Measurements from ENCODE around the gene CMTM7.
A peak's percentile ranks its signal among the peaks of the same experiment; 100 is the strongest.

CMTM7 gene

GRCh38 chr3:32405155-32405554 is 13.5 kb downstream of the CMTM7 start:
- peak overlapping the region; percentile 85 for H3K27ac ChIP-seq (replicated peaks)
- no peaks in the 10 kb centered on the region for H3K27me3 ChIP-seq (ENCODE audit: insufficient read depth, poor library complexity, severe bottlenecking)
- no peak overlapping the region for H3K4me3 ChIP-seq (replicated peaks; ENCODE audit: insufficient read depth, low read length)
- no peak for DNase-seq (ENCODE audit: low read depth in 1 of 2, low spot score in 1 of 2)
- TF ChIP-seq, protein P1, sequence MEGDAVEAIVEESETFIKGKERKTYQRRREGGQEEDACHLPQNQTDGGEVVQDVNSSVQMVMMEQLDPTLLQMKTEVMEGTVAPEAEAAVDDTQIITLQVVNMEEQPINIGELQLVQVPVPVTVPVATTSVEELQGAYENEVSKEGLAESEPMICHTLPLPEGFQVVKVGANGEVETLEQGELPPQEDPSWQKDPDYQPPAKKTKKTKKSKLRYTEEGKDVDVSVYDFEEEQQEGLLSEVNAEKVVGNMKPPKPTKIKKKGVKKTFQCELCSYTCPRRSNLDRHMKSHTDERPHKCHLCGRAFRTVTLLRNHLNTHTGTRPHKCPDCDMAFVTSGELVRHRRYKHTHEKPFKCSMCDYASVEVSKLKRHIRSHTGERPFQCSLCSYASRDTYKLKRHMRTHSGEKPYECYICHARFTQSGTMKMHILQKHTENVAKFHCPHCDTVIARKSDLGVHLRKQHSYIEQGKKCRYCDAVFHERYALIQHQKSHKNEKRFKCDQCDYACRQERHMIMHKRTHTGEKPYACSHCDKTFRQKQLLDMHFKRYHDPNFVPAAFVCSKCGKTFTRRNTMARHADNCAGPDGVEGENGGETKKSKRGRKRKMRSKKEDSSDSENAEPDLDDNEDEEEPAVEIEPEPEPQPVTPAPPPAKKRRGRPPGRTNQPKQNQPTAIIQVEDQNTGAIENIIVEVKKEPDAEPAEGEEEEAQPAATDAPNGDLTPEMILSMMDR (IDR thresholded peaks at IDR 0.05; ENCODE audit: insufficient read depth, low read length) = no peak
- TF ChIP-seq REST (IDR thresholded peaks at IDR 0.05; ENCODE audit: insufficient replicate concordance, low read depth) = no peak
- no peak for TF ChIP-seq SPI1 (IDR thresholded peaks at IDR 0.05; ENCODE audit: borderline replicate concordance, low read depth)
- TF ChIP-seq POLR2AphosphoS5 (IDR thresholded peaks at IDR 0.05; ENCODE audit: low read depth) = no peak
- no peak for TF ChIP-seq GABPA (IDR thresholded peaks at IDR 0.05; ENCODE audit: low read depth)

DNA sequence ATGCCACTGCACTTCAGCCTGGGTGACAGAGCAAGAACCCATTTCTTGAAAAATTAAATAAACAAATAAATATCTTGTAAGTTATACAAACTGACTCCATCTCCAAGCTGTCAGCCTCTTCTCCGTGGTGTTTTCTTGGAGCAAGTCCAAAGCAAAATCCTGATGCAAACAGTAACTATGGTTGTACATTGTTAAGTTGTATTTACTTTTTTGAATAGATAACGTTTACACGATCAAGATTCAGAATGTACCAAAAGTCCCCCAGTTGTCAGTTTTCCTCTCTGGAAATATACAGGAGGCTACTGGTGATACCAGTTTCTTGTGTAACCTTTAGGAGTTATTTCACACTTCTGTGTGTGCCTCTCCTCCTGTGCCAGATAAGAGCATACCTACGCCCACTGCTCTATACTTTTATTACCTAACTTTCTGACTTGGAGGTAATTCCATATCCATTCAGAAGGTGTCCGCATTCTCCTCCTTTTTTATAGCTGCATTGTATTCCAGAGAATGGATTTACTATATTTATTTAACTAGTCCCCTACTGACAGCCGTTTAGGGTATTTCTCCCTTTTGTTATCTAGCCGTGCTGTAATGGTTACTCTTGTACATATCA is 14.2 kb downstream of the CMTM7 start:
- Histone ChIP-seq H3K27ac (replicated peaks) (peak overlapping the region; percentile 85), H3K4me3 (replicated peaks; ENCODE audit: insufficient read depth, low read length) (no peak overlapping the region), H3K27me3 (ENCODE audit: insufficient read depth, poor library complexity, severe bottlenecking) (no peaks in the 10 kb centered on the region)
- no peak for DNase-seq (ENCODE audit: low read depth in 1 of 2, low spot score in 1 of 2)
- TF ChIP-seq SPI1 (IDR thresholded peaks at IDR 0.05; ENCODE audit: borderline replicate concordance, low read depth) = no peak
- no peak for TF ChIP-seq REST (IDR thresholded peaks at IDR 0.05; ENCODE audit: insufficient replicate concordance, low read depth)
- TF ChIP-seq, protein P1 (IDR thresholded peaks at IDR 0.05; ENCODE audit: insufficient read depth, low read length) = no peak
- no peak for TF ChIP-seq GABPA (IDR thresholded peaks at IDR 0.05; ENCODE audit: low read depth)
- TF ChIP-seq POLR2AphosphoS5 (IDR thresholded peaks at IDR 0.05; ENCODE audit: low read depth) = no peak

- peak in 1 of 2 experiments; percentile 86 for DNase-seq (ENCODE audit: low read depth in 1 of 2, low spot score in 1 of 2)
- no peak for TF ChIP-seq REST (IDR thresholded peaks at IDR 0.05; ENCODE audit: insufficient replicate concordance, low read depth)
- peak; percentile 65; the same call in 1 of the 2 replicates for TF ChIP-seq SPI1 (IDR thresholded peaks at IDR 0.05; ENCODE audit: borderline replicate concordance, low read depth)
- no peaks in the 10 kb centered on the region for H3K27me3 ChIP-seq (ENCODE audit: insufficient read depth, poor library complexity, severe bottlenecking)
- peak overlapping the region; percentile 85 for H3K27ac ChIP-seq (replicated peaks)
- no peak overlapping the region for H3K4me3 ChIP-seq (replicated peaks; ENCODE audit: insufficient read depth, low read length)
Measured at GRCh38 chr3:32406486-32407408, 15.1 kb downstream of the CMTM7 start.
